Measurements from ENCODE around the gene SLC39A9.

- TF ChIP-seq EZH2phosphoT487 (IDR thresholded peaks at IDR 0.05; ENCODE audit: insufficient read depth, low read depth), result no peak
- no peak for TF ChIP-seq EZH2 (IDR thresholded peaks at IDR 0.05; ENCODE audit: insufficient read depth, poor library complexity, severe bottlenecking)
Measured at GRCh38 chr14:69355154-69355597, 43.3 kb upstream of the SLC39A9 start.
